NCI-H1694 treated with DMSO at 0.1 percent for 48 hours (cell line): ENCODE results near the gene CPPED1.

Source experiments
- DNase-seq: peaks from one replicate; lab custom pipeline; 2025; lab: John Stamatoyannopoulos, UW

The CPPED1 gene

GRCh38 chr16:12643034-12643455, 160.6 kb downstream of the CPPED1 start:
- no peak for DNase-seq

DNA sequence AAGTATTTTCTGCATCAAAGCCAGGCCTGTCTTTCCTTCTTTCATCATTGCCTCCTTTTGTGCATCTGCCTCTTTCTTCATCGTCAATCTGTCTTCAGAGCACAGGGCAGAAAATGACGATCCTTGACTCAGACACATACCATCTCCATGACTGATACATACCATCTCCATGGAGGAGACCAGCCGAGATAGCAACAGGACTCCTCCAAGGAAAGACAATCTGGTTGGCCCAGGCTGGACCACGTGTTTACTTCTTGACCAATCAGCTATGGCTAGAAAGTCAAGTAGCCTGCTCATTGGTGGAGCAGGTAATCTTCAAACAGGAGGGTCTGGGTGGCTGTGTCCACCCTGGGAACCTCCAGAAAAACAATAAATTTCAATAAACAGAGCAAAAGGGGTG, 164.6 kb downstream of the CPPED1 start:
- no peak for DNase-seq

GRCh38 chr16:12637002-12637401, 166.7 kb downstream of the CPPED1 start:
- DNase-seq = no peak

- DNase-seq = no peak
These were observed 174.4 kb downstream of the CPPED1 start for GRCh38 chr16:12629271-12629670.

- no peak for DNase-seq
These were observed 175.2 kb downstream of the CPPED1 start for GRCh38 chr16:12628536-12628935.

GRCh38 chr16:12627394-12627793, 176.3 kb downstream of the CPPED1 start:
- no peak for DNase-seq

DNA sequence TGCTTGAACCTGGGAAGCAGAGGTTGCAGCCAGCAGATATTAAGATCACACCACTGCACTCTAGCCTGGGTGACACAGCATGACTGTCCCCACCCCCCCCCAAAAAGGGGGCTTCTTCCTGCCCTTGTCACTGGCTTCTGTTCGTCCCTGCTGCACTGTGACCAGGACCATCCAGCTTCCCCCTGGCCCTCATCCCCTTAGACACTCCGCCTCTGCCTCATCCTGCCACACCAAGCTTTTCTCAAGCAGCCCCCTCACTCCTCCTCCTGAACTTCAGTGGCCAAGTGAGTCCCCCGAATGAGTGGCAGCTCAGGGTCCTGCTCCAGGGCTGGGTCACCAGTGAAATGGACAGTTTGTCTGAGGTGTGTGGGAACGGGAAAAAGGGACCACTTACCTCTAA, 177.3 kb downstream of the CPPED1 start:
- DNase-seq = no peak

- no peak for DNase-seq
These were observed 178.0 kb downstream of the CPPED1 start for GRCh38 chr16:12625716-12626115.

- no peak for DNase-seq
These were observed 178.6 kb downstream of the CPPED1 start for GRCh38 chr16:12625068-12625467.

- no peak for DNase-seq
These were observed 183.5 kb downstream of the CPPED1 start for GRCh38 chr16:12620150-12620549.

DNA sequence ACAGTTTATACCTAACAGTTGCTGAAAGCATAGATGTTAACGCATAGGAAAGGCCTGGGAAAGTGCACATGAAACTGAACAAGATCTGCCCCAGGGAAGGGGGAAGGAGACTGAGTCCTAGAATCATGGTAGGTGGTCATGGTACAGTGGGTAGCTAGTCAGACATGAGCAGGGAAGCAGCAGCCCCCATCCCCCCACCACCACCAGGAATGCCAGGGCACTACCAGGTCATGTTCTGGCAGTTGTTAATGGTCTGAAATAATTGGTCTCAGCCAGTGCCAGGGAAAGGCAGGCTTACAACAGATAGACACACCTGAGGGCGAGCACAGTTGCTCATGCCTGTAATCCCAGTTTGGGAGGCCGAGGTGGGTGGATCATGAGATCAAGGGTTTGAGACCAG, 185.2 kb downstream of the CPPED1 start:
- no peak for DNase-seq

GRCh38 chr16:12617401-12617819, 186.3 kb downstream of the CPPED1 start:
- no peak for DNase-seq

GRCh38 chr16:12614662-12615278, 188.9 kb downstream of the CPPED1 start:
- no peak for DNase-seq

DNA sequence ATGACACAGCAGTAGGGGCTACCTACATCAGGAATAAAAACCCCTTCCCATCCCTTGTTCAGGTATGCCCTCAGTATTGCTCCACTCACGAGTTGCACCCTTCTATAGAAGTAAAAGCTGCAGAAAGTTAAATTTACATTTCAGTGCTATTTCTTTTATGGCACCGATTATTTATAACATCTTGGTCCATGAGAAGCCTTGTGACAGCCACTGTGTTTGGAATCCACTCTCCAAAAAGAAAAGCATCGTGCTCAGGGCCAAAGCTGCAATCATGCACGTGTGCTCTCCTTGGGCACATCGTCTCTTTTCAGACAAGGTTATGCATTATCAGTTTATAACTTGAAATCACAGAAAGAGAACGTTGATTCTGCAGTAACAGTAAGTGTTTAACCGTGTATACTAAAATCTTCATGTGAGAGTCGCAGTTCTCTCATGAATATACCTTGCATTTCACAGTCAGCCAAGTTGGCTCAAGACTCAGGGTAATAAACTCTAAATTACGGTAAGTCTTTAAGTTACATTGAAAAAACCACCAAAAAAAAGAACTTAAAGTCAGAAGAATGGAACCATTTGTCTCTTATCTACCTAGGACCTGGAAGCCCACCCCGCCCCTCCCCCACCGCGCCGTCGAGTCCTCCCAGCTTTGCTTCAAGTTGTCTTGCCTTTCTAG, 189.6 kb downstream of the CPPED1 start:
- DNase-seq = no peak

GRCh38 chr16:12613131-12613991, 190.3 kb downstream of the CPPED1 start:
- DNase-seq = no peak

- no peak for DNase-seq
These were observed 191.0 kb downstream of the CPPED1 start for GRCh38 chr16:12612598-12613101.

- no peak for DNase-seq
These were observed 191.6 kb downstream of the CPPED1 start for GRCh38 chr16:12611916-12612597.

GRCh38 chr16:12611006-12611477, 192.6 kb downstream of the CPPED1 start:
- no peak for DNase-seq

- no peak for DNase-seq
These were observed 193.6 kb downstream of the CPPED1 start for GRCh38 chr16:12609937-12610699.
